Fibroblast of skin of back (primary cell): ENCODE results near the gene ITSN2.
"Not testable (repeated sequence)": the region's sequence is repeated elsewhere in the genome, so short reads cannot be mapped to it uniquely, and the experiment has no call there.

Source experiments
- DNase-seq: peaks from one replicate; pipeline ENCODE4 v3.0.0-alpha.2; 2013

Gene ITSN2

DNA sequence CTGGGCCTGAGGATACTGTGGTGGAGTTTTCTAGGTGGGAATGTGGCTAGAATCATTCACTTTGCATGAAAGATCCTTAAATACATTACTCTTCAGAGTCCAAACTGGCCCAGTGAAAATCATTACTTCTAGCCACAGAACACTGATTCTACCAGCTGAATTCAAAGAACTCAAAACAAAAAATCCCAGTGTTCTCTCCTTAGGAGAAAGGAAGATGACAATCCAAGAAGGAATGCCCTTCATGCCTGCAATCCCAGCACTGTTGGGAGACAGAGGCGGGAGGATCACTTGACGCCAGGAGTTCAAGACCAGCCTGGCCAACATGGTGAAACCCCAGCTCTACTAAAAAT is 150.3 kb downstream of the ITSN2 start:
- no peak for DNase-seq

DNA sequence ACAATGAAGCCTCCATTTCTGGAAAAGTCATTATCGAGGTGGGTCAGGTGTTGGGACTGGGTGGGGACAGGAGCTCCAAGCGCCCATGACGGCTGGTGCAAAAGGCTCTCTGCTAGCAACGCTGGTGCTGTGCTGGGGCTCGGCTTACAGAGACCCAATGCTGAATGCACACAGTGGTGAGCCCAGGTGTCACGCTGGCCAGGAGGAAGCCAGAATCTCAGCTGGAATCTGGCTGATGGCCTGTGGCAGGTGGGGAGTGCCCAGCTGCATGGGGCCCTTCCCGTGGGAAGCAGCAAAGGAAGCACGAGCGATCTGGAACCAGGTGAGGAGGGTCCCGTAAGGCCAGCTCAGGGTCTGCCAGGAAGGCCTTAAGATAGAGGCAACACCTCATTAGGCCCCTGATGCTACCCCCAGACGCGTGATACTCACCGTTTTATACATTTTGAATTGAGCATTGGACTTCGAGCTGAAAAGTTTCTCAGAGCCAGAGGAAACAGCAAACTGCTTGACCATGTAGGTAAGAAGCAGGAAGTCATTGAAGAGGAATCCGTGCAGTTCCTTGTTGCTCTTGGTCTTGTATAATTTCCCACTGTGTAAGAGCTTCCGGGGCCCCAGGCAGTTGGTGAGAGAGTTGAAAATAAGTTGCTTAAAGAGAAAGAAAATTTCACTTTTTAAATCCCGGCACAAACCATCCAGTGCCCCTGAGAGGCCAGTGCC is 150.8 kb downstream of the ITSN2 start:
- no peak for DNase-seq

DNA sequence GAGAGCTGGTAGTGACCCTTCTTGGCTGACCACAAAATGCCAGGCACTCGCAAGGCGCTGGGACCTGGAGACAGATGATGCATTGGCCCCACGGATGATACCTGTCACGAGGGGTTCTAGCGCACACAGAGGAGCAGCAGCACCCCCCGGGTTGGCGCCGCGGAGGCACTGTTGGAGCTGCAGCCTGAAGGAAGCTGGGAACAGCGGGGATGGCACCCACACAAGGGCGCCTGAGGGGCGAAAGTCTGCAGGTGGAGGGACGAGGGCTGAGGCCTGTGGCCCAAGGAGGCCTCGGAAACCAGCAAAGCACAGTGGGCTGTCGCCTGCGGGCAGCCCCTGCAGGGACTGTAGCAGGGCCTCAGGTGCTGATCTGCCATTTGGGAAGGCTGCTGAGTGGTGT is 151.8 kb downstream of the ITSN2 start:
- no peak for DNase-seq

DNA sequence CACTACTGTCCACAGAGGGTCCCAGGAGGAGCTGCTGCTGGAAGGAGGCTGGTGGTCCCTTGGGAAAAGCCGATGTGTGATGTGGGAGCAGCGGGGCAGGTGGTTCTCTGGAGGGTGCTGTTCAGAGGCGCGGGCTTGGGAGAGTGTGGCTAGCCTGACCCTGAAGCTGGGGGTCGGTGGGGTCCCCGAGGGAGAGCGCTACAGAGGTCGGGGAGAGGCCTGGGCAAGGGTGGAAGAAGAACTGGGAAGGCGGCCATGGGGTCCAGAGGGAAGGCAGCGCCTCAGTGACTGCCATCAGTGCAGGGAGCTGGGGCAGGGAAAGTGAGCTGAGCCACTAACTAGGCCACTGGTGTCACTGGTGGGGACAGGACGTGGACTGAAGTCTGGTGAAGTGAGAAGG is 153.0 kb downstream of the ITSN2 start:
- DNase-seq, result no peak

DNA sequence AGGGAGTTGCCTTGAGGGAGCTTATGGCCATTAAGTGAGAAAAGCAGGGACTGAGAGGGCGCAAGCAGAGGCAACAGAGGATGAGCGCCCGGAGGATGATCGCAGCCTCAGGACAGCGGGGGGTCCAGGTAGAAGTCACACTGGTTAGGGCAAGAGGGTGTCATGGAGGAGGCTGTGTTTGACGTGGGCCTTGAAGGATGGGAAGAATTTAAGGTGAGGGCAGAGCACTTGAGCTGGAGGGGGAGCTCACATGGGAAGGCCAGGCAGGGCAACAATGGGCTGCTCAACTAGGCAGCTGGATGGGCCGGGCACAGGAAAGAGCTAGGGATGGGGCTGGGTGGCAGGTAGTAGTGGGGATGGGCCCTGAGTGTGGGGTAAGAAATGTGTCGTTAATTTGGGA is 153.6 kb downstream of the ITSN2 start:
- no peak for DNase-seq

DNA sequence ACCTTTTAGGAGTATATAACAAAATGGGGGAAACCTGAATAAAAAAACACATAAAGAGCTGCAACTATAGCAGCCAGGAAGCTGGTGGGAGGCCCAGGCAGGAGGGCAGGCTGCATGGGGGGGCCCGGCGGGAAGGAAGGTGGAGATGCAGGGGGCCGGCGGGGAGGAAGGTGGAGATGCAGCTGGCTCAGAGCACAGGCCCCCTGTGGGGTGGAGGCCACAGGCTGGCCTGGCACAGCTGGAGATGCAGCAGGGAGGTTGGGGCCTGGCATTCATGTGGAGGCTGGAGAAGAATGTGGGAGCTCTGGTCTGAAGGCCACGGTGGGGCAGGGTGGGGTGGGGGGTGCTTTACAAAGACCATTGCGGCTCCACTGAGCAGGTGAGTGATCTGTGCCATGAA is 154.1 kb downstream of the ITSN2 start:
- no peak for DNase-seq

DNA sequence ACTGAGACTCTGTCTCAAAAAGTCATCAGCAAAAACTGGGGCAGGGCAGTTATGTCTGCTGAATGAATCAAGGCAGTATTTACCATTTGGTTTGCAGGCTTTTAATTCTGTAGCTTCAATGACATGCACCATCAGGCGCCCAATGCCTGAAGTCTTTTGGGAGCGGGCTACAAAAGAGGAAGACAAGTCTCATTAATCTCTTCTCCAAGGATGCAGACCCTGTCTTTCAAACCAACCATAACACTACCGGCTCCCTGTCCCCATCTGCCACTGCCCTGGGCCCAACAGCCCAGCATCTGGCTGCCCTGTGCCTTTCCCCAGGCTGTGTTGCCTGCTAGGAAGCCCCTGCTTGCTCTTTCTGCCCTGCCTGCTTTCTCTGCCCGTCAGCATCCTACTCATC is 155.2 kb downstream of the ITSN2 start:
- no peak for DNase-seq

DNA sequence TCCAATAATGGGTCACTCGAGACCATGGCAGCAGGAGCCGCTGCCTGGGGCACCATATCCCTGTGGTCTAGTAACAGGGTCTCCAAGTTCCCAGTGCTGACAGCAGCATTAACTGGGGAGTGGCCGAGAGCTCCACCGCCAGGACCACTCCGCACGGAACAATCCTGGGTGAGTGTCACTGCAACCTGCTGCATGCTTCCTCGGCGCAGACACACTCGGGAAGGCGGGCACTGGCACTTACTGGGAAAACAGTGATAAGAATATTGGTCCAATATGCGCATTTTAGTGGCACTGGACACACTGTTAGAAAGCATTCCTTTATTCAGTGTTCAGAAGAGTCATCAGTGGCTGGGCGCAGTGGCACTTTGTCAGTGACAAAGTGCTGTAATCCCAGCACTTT is 155.8 kb downstream of the ITSN2 start:
- no peak for DNase-seq

DNA sequence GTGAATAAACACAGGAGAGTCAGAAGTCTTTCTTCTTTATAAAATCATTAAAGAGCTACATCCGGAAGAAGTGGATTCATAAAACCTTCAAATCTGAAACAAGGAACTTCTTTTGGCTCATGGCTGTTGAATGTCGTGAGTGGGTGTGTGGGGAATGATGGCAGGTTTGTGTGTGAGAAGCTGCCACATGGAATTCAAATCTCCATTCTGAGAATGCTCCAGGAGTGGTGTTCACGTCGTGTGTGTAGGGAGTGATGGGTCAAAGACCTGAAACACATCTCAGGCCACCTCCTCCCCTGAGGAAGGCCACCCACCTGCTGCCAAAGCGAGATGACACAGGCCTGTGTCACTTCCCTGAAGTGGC is 156.6 kb downstream of the ITSN2 start:
- no peak for DNase-seq

DNA sequence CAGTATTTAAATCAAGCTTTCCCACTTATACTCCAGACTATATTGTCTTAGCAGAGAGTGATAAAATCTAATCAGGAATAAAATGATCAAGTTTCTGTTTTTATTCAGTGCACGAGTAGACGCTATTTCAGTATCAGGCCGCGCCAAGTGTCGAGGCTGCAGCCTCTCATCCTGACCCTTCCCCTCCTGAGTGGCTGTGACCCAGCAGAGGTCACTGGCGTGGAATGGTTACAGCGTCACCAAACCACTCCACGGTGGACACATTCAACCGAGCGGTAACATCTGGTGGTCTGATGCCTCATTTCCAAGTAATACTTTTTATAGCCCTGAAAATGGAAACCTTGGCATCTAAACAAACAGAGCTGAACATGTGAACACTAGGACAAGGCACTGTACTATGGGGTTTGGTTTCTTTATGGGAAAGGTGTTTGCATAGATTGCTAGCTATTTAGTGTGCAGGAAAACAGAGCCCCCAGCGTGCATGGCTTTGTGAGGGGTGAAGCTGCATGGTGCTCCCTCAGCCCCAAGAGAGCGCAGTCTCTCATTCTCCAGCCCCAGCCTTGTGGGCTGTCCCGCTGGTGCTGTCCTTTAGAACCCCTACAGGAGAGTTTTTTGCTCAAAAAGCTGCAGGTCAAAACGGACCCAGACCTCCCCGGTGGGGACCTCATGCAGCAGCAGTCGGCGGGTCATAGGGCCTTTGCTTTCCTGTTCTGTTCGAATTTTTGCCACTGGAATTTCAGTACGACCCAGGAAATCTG is 157.1 kb downstream of the ITSN2 start:
- DNase-seq, result no peak

DNA sequence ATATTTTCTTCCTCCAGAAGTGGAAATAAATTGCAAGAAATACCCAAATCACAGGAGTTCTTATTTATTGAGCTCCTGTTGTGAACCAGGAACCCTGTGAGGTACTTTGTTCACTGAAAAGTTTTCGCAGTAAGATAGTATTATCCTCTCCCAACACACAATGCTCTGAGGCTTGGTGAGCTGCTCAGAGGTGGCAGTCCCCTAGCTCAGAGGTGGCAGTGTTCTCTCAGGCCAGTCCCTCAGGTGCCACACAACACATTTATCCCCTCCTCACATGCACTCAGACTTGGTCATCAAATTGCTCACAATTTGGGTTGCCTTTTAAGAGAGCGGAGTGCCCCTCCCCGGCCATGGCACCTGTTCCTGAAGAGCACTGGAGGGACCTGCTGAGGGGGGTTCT is 159.5 kb downstream of the ITSN2 start:
- DNase-seq, result no peak

DNA sequence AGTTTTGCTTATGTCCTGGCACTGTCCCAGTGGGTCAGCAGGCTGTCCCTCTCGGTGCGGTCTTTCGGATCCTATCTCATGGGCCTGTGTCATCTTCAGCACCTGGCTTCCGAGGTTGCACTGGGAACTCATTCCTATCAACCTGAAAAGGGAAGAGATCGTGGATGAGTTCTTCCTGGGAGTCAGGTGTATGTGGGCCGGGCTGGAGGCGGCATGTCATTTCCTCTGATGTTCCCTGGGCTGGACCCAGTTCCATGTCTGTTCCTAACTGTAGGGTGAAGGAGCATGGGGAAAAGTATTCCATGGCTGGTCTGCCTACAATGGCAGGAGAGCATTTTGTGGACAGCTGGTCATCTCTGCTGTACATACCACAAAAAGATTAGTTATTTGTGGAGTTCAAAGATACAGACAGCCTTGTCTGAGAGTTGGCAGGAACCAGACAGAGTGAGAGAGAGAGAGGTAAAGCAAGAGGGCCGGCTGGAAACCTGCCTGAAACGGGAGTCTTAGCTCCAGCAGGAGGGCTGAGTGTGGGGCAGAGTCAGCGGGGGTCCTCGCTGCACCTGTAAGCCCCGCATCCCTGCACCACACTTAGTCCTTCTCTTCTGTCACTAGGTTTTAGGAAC is 160.3 kb downstream of the ITSN2 start:
- DNase-seq, result no peak

DNA sequence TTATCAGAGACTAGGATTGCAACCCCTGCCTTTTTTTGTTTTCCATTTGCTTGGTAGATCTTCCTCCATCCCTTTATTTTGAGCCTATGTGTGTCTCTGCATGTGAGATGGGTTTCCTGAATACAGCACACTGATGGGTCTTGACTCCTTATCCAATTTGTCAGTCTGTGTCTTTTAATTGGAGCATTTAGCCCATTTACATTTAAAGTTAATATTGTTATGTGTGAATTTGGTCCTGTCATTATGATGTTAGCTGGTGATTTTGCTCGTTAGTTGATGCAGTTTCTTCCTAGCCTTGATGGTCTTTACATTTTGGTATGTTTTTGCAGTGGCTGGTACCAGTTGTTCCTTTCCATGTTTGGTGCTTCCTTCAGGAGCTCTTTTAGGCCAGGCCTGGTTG is 163.1 kb downstream of the ITSN2 start:
- not testable (repeated sequence) for DNase-seq

DNA sequence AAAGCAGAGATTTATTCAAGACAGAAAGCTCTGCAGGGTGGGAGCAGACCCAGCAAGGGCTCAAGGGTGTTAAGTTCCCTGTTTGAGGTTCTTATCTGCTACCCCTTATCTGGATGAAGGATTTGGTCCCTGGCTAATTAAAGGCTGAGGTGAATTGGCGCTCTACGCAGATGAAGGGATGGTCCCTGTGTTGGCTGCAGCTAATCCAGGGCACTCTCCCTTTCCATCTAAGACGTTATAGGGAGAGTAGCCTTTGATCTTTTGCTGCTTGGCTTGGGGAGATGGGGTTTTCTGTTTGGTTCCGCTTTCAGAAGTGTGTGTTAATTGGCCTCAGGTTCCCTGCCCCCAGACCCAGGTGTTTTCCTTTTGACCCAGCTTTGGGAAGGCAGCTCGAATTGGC is 168.5 kb downstream of the ITSN2 start:
- no peak for DNase-seq

DNA sequence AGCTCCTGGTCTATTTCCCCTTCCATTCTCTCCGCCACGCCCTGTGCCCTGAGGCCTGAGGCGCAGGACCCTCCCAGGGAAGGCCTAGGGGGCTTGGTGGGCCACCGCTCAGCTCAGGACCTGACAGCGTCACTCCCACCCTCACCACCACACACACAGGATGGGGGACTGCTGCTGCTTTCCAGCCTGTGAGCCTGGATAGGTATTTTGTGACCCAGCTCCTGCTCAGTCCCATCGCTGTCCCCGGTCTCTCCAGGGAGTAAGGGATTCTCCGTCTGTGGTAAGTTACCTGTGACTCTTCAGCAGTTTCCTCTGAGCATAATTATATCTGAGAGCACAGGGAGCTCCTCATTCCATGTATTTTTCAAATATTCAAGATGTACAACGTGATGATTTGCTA is 169.2 kb downstream of the ITSN2 start:
- DNase-seq, result no peak

DNA sequence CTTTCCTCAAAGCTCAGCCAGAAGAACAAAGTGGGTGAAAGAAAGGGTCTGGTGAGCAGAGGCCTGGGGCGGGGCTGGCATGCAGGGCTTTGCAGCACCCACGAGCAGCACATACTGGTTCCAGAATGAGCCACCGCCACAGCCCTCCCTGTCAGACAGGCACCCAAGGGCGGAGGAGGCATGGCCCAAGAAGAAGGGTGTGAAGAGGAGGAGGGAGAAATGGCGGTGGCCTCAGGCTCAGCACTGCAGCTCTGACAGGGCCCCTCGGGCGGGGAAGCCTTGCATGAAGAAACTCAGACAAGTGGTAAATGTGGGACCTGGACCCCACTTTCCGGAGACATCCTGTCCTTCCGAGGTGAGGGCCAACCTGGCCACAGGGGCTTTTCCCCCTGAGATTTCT is 169.8 kb downstream of the ITSN2 start:
- DNase-seq, result no peak

DNA sequence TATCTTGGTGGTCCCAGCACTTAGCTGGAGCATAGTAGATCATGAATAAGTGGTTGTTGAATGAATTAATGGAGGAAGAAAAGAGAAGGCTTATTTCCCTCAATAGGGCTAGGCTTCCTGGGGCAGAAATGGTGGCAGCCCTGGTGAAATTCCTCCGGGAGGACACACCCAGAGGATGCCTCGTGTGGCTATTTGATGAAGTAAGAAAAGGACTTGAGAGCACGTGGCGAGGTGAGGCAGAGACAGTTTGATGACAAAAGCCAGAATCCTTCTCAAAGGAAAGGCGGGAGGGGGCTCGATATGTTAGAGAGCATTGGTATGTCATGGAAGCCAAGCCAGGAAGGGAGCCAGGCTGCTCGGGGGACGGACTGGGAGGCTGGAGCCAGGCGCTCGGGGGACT is 170.8 kb downstream of the ITSN2 start:
- DNase-seq, result no peak

DNA sequence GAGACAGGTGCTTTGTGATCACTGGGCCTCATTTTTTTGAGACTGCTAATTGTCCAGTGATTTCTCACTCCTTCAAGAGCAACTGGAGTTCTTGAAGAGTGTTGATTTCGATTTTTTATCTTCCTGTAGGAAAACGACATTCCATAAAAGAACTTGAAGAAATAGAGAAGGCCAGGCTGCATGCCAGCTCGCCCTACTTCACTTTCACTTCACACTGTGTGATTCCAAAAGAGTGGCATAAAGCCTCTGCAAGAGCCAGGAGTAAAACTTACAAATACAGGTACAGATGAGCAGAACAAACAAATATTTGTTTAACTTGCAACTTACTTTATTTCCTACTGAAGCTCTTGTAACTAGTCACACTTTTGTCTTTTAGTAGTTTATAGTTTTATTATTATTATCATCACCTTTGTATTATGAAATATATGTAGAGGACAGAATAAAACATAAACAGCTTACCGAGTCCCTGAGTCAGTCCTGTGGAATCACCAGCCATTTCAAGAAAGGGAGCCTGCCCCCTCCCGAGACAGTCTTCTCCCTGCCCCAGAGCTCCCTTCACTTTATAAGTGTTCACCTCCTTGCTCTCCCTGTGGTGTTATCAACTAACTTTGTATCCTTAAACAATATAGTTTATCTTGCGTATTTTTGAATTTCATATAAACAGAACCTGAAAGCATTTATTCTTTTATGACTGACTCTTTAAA is 176.8 kb downstream of the ITSN2 start:
- no peak for DNase-seq

DNA sequence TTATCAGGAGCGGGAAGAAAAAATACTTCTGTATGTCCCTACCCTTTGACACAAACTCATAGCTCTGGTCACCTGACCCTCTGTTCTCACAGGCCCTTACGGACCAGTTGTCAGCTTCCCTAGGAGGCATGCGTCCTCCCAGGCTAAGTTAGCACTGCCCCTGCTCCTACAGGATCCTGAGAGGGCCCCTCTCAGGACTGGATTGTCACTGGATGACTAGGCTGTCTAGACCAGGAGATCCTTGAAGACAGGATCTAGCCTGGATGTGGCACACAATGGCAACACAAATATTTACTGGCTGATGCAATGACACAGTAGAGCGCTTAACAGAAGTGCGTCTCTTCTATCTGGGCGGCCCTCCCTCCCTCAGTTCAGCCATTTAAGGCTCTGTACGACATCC is 177.8 kb downstream of the ITSN2 start:
- DNase-seq, result no peak

DNA sequence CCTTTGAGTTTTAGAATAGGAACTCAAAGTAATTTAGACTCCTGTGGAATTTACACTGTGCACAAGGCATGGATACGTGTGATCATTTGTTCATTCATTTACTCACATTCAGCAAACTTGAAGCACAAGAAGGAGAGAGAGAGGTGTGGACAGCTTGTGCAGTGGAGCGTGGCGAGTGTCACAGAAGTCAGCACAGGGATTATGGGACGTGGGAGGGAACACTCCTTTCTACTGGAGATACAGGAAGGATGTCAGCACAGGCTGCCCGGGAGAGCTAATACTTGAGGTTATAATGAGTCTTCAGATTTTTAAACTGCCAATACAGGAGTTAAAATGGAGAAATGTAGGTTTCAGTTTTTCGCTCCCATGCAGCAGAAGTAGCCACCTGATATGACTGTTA is 178.5 kb downstream of the ITSN2 start:
- DNase-seq, result no peak

DNA sequence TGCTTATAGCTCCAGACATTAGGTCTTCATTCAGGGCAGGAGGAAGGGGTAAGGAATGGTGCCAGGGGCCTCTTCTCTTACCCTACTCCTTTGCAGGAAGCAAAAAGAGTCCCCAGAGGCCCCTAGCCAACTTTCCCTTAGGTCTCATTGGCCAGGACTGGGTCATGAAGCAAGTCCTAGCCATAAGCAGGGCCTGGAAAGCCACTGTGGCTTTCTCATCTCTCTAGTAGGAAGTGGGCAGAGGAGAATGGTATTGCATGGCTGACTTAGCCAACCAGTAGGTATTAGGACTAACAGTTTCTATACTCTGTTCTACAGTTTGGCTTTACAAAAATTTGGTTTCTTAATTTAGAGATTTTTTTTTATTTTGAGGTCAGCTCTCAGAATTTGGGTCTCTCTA is 180.7 kb downstream of the ITSN2 start:
- no peak for DNase-seq

DNA sequence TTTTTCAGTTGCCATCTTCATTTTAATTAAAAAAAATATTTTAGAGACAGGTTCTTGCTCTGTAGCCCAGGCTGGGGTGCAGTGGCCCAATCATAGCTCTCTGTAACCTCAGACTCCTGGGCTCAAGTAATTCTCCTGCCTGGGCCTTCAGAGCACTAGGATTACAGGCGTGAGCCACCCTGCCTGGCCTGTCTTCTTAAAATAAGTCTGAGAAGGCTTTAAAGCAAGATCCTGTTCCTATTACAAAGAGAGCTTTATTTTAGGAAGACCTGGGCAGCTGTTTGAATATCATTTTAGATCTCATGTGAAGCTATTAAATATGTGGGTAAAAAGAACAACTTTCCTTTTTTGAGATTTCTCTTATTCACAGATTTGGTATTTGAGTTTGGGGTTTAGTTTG is 184.0 kb downstream of the ITSN2 start:
- no peak for DNase-seq

DNA sequence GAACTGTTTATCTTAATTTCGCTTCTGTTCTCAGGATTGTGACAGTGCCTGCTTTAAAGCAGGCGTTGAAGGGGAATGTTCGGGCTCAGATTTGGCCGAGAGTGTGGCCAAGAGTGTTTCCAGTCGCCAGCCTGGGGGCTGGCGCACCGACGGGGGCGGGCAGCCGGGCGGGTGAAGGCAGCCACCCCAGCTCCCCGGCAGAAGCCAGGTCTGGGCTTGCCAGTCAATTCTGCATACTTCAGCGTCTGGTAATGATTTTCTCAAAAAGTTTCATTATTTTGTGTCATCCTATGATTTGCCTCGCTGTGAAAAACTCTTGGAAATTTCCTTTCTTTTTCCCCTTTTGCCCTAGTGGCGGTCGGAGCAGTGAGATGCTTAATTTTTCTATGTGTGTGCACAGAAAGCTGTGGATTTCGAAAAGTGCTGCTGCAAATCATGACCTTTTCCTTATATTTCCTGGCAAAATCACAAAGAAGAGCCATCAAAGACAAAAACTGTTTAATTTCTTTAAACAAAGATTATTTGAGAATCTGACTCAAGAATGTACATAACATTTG is 184.6 kb downstream of the ITSN2 start:
- DNase-seq, result no peak
